Prostate gland (tissue), 2 donors: ENCODE data around the gene MRPL14. TPM values are rescaled to one million over a fixed set of nuclear protein-coding genes. Genes with fewer than 3 reads are reported as not detected.
"Not testable (repeated sequence)": the region's sequence is repeated elsewhere in the genome, so short reads cannot be mapped to it uniquely, and the experiment has no call there.

Experiments used
- DNase-seq: peaks from one replicate; pipeline ENCODE4 v3.0.0-alpha.2; 2019; ENCODE audit warnings: low spot score
- H3K27ac ChIP-seq, 2 donors: fragments of 200-600 bp; sonication (generic); 2 replicates each; pipeline ENCODE4 v1.5.1; 2017 to 2019
- H3K27me3 ChIP-seq: fragments of 200-600 bp; sonication (generic); replicated peaks from 2 replicates; pipeline ENCODE4 v1.5.1; 2019; ENCODE audit not compliant: insufficient read depth
- H3K36me3 ChIP-seq, 2 donors: fragments of 200-600 bp; sonication (generic); 1 replicate in 1 of 2; 2 replicates in 1 of 2; pipeline versions ENCODE4 v1.5.1 to v1.8.1; 2017 to 2019
- H3K4me1 ChIP-seq: fragments of 200-600 bp; sonication (generic); replicated peaks from 2 replicates; pipeline ENCODE4 v1.5.1; 2019
- H3K4me3 ChIP-seq, 2 donors: fragments of 200-600 bp; sonication (generic); 2 replicates each; pipeline ENCODE4 v1.5.1; 2017 to 2019
- H3K9me3 ChIP-seq: fragments of 200-600 bp; sonication (generic); 2 replicates; pipeline ENCODE4 v1.5.1; 2017
- CTCF ChIP-seq, 4 experiments: fragments of 200-600 bp in 2 of 4; fragments of 450-650 bp in 2 of 4; sonication (generic) in 2 of 4; IDR thresholded peaks; 1 replicate in 3 of 4; 2 replicates in 1 of 4; pipeline ENCODE4 v1.5.1; 2016 to 2019; ENCODE audit warnings: antibody characterized with exemption in 4 of 4, mild to moderate bottlenecking in 2 of 4, moderate library complexity in 2 of 4
- POLR2A ChIP-seq: fragments of 450-650 bp; IDR thresholded peaks from one replicate; pipeline ENCODE4 v1.6.1; 2016; ENCODE audit warnings: antibody characterized with exemption, mild to moderate bottlenecking
- POLR2AphosphoS5 ChIP-seq: sonication (generic); formaldehyde crosslinking; IDR thresholded peaks from one replicate; pipeline ENCODE4 v1.6.1; 2017; ENCODE audit warnings: antibody characterized with exemption
- WGBS: methylation state at CpG from one replicate; pipeline ENCODE4 v1.1.5; 2018; 5-methylcytosine and 5-hydroxymethylcytosine counted together
- intact Hi-C: fragments of 100-400 bp; cut with DNase I; formaldehyde crosslinking; loops from one replicate; pipeline ENCODE4 v1.14.2; 2022
- total RNA-seq, 2 donors: library from RNA; depleted of rRNA; stranded (reverse); fragments of >200 nt; gene quantifications; one replicate each; pipeline ENCODE4 v1.1.0, GENCODE V29; 2016

Gene MRPL14
- total RNA-seq, 2 donors from 2014 or later, result 35.7 to 48.1 TPM

GRCh38 chr6:44100088-44100550, 27.1 kb downstream of the MRPL14 start:
- WGBS, result 47% methylated on average over 1 of the region's 1 CpG
- Histone ChIP-seq H3K27me3 (no peaks in the 10 kb centered on the region), H3K27ac (no peak overlapping the region), H3K4me3 (no peak overlapping the region), H3K9me3 (no peaks in the 10 kb centered on the region), H3K36me3 (no peaks in the 10 kb centered on the region), H3K4me1 (peaks cover under 1% of the 10 kb centered on the region)
- intact Hi-C loops, result no loop called here
- TF ChIP-seq POLR2A (no peak), POLR2AphosphoS5 (no peak), CTCF (IDR thresholded peaks at IDR 0.05) (peak in 2 of 4 experiments; percentile 51 to 54)
- no peak for DNase-seq

- intact Hi-C loops, result loop anchor here (5.0 kb wide), 2 partner anchors 133 to 238 kb away; no protein-coding TSS in a partner anchor
- Histone ChIP-seq H3K36me3 (no peaks in the 10 kb centered on the region), H3K27me3 (no peaks in the 10 kb centered on the region), H3K27ac (no peak overlapping the region), H3K4me3 (no peak overlapping the region), H3K9me3 (no peaks in the 10 kb centered on the region), H3K4me1 (no peaks in the 10 kb centered on the region)
- DNase-seq, result no peak
- TF ChIP-seq CTCF (IDR thresholded peaks at IDR 0.05), result no peak
- TF ChIP-seq POLR2A, result no peak
- TF ChIP-seq POLR2AphosphoS5, result no peak
- WGBS, result 16% methylated on average over 1 of the region's 1 CpG
Measured at GRCh38 chr6:44099192-44099591, 28.1 kb downstream of the MRPL14 start.

GRCh38 chr6:44097782-44098317, 29.4 kb downstream of the MRPL14 start:
- no peak for DNase-seq
- no peaks in the 10 kb centered on the region for H3K27me3 ChIP-seq
- H3K27ac ChIP-seq, result no peak overlapping the region
- H3K36me3 ChIP-seq, result no peaks in the 10 kb centered on the region
- intact Hi-C loops, result loop anchor here (1.0 to 5.0 kb wide), 3 partner anchors 53 to 239 kb away; no protein-coding TSS in a partner anchor
- WGBS, result 91% methylated on average over 2 of the region's 2 CpGs
- TF ChIP-seq POLR2A (no peak), CTCF (IDR thresholded peaks at IDR 0.05) (no peak), POLR2AphosphoS5 (no peak)
- H3K4me1 ChIP-seq, result no peaks in the 10 kb centered on the region
- no peaks in the 10 kb centered on the region for H3K9me3 ChIP-seq
- H3K4me3 ChIP-seq, result no peak overlapping the region

- Histone ChIP-seq H3K27ac (no peak overlapping the region), H3K36me3 (no peaks in the 10 kb centered on the region), H3K9me3 (no peaks in the 10 kb centered on the region), H3K27me3 (no peaks in the 10 kb centered on the region), H3K4me3 (no peak overlapping the region), H3K4me1 (no peaks in the 10 kb centered on the region)
- WGBS, result 37% methylated on average over 3 of the region's 3 CpGs
- DNase-seq, result peak; percentile 67
- intact Hi-C loops, result loop anchor here (1.0 to 5.0 kb wide), 3 partner anchors 55 to 241 kb away; no protein-coding TSS in a partner anchor
- TF ChIP-seq POLR2A (no peak), POLR2AphosphoS5 (peak; percentile 60), CTCF (IDR thresholded peaks at IDR 0.05) (peak; percentile 58 to 89 (median 76))
Measured at GRCh38 chr6:44096612-44097011, 30.6 kb downstream of the MRPL14 start.

GRCh38 chr6:44095243-44095623, 32.0 kb downstream of the MRPL14 start:
- not testable (repeated sequence) for H3K27ac ChIP-seq, DNase-seq, H3K4me3 ChIP-seq, H3K4me1 ChIP-seq, H3K27me3 ChIP-seq, H3K9me3 ChIP-seq, H3K36me3 ChIP-seq
- intact Hi-C loops, result loop anchor here (5.0 kb wide), 2 partner anchors 137 to 242 kb away; no protein-coding TSS in a partner anchor
- 76% methylated on average over 6 of the region's 6 CpGs for WGBS
